Type B pancreatic cell (in vitro differentiated cells): ENCODE data around the gene C1orf74. TPM values are rescaled to one million over a fixed set of nuclear protein-coding genes. Genes with fewer than 3 reads are reported as not detected.

Experiments
- DNase-seq: peaks from one replicate; pipeline ENCODE4 v3.0.0; 2021; ENCODE audit warnings: mixed read lengths; ENCODE audit not compliant: unreplicated experiment; ENCODE audit errors: extremely low spot score
- H3K27ac Mint-ChIP-seq: 2 replicates; pipeline ENCODE4 v1.8.0; 2021; ENCODE audit warnings: mild to moderate bottlenecking, mixed read lengths
- H3K27me3 Mint-ChIP-seq: 2 replicates; pipeline ENCODE4 v1.8.0; 2021; ENCODE audit warnings: mixed read lengths
- H3K36me3 Mint-ChIP-seq: 2 replicates; pipeline ENCODE4 v1.8.0; 2021; ENCODE audit warnings: mixed read lengths
- H3K4me1 Mint-ChIP-seq: one replicate; pipeline ENCODE4 v1.8.0; 2021; ENCODE audit warnings: mixed read lengths; ENCODE audit not compliant: unreplicated experiment
- H3K4me3 Mint-ChIP-seq: 2 replicates; pipeline ENCODE4 v1.8.0; 2021; ENCODE audit warnings: mild to moderate bottlenecking, mixed read lengths
- H3K9me3 Mint-ChIP-seq: 2 replicates; pipeline ENCODE4 v1.8.0; 2021; ENCODE audit warnings: mixed read lengths
- CTCF ChIP-seq: fragments of 200-600 bp; sonication (generic); conservative IDR thresholded peaks from 2 replicates; pipeline ENCODE4 v1.5.0; 2021; ENCODE audit warnings: antibody characterized with exemption, mild to moderate bottlenecking
- total RNA-seq: library from RNA; stranded (reverse); gene quantifications from 2 replicates; pipeline ENCODE4 v1.2.1, GENCODE V29; 2021; ENCODE audit warnings: low replicate concordance

The C1orf74 gene
- total RNA-seq, 1 donor from 2014 or later: 3.6 TPM

- TF ChIP-seq CTCF: no peak
- no peaks in the 10 kb centered on the region for H3K9me3 Mint-ChIP-seq
- H3K4me1 Mint-ChIP-seq: peaks cover 11% of the 10 kb centered on the region
- H3K27ac Mint-ChIP-seq: no peak overlapping the region
- H3K27me3 Mint-ChIP-seq: peaks cover 18% of the 10 kb centered on the region
- no peak overlapping the region for H3K4me3 Mint-ChIP-seq
- no peak for DNase-seq
- H3K36me3 Mint-ChIP-seq: no peaks in the 10 kb centered on the region
These were observed 25.3 kb upstream of the C1orf74 start for GRCh38 chr1:209809611-209810010.

- Mint-ChIP-seq H3K27ac (peak overlapping the region; percentile 19), H3K4me1 (peaks cover 11% of the 10 kb centered on the region), H3K36me3 (no peaks in the 10 kb centered on the region), H3K27me3 (peaks cover 28% of the 10 kb centered on the region), H3K4me3 (no peak overlapping the region), H3K9me3 (no peaks in the 10 kb centered on the region)
- TF ChIP-seq CTCF: no peak
- no peak for DNase-seq
These were observed 23.8 kb upstream of the C1orf74 start for GRCh38 chr1:209808059-209808581.

- DNase-seq: no peak
- Mint-ChIP-seq H3K27ac (peak overlapping the region; percentile 79), H3K9me3 (no peaks in the 10 kb centered on the region), H3K27me3 (peaks cover 28% of the 10 kb centered on the region), H3K36me3 (no peaks in the 10 kb centered on the region), H3K4me3 (peak overlapping the region; percentile 66), H3K4me1 (peaks cover 11% of the 10 kb centered on the region)
- no peak for TF ChIP-seq CTCF
These were observed 23.1 kb upstream of the C1orf74 start for GRCh38 chr1:209807509-209807908.

- Mint-ChIP-seq H3K27ac (peak within 1 kb of the TSS; percentile 100), H3K27me3 (peaks cover 28% of the 10 kb centered on the region), H3K9me3 (no peaks in the 10 kb centered on the region), H3K4me3 (peak within 1 kb of the TSS; percentile 97), H3K36me3 (peaks cover 4% of the 10 kb centered on the region), H3K4me1 (peaks cover 11% of the 10 kb centered on the region)
- peak; percentile 92 for DNase-seq
- TF ChIP-seq CTCF: no peak
These were observed 21.8 kb upstream of the C1orf74 start, which contains the start of gene IRF6 for GRCh38 chr1:209805875-209806760. Gene IRF6, minus strand, starts transcription at chr1:209806142. Its CDS starts 4,729 bp downstream, at chr1:209801413.

- H3K9me3 Mint-ChIP-seq: no peaks in the 10 kb centered on the region
- peak overlapping the region; percentile 97 for H3K4me3 Mint-ChIP-seq
- no peak for DNase-seq
These were observed 21.0 kb upstream of the C1orf74 start for GRCh38 chr1:209805341-209805781.

More at GRCh38 chr1:209805341-209805781, 21.0 kb upstream of the C1orf74 start:
- no peak for TF ChIP-seq CTCF
- Mint-ChIP-seq H3K4me1 (peaks cover 11% of the 10 kb centered on the region), H3K27me3 (peaks cover 28% of the 10 kb centered on the region), H3K36me3 (peaks cover 4% of the 10 kb centered on the region), H3K27ac (peak overlapping the region; percentile 100)
